Measurements from ENCODE around the gene CADM1.

DNA sequence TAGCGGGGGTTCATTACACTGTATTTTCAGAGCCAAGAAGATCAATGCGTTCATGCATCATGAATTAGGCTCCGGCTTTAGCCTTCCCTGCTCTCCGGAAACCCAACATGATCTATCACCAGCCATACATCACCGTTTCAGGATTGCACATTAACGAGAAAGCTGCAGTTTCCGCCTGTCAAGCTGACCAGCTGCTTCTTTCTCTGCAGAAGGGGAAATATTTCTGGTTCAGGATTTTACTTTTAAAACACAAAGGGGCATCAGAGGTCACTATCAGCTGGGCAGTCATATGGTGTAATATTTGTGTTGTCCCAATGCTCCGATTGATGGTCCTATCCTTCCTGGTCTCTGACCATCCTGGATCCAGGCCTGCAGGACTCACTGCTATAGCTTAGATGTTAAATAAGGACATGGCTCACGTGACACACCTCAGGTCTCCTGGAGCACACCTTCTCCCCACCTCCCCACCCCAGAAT lies 21.4 kb upstream of the CADM1 start:
- TF ChIP-seq CTCF (conservative IDR thresholded peaks at IDR 0.05 in 1 of 2, IDR thresholded peaks at IDR 0.05 in 1 of 2; ENCODE audit: extremely low read depth in 1 of 2, insufficient read depth in 1 of 2, low read depth in 1 of 2, low read length in 2 of 2) = no peak
- no peak for TF ChIP-seq EZH2 (IDR thresholded peaks at IDR 0.05; ENCODE audit: borderline replicate concordance, low read length)
